Measurements from ENCODE around the gene FTH1.

GRCh38 chr11:61925736-61926135 is 41.7 kb downstream of the FTH1 start:
- no peak for TF ChIP-seq POLR2A (IDR thresholded peaks at IDR 0.05; ENCODE audit: low read length)
- no peak for TF ChIP-seq GATA1 (IDR thresholded peaks at IDR 0.05; ENCODE audit: low read depth, low read length)
